ENCODE measurements around the gene CFAP74.
"Not testable (repeated sequence)": the region's sequence is repeated elsewhere in the genome, so short reads cannot be mapped to it uniquely, and the experiment has no call there.

CFAP74 gene

GRCh38 chr1:1946540-1946939 is 57.0 kb downstream of the CFAP74 start:
- no peak for DNase-seq

- DNase-seq: no peak
Observed at GRCh38 chr1:1945782-1946393, 57.7 kb downstream of the CFAP74 start.

- peak; percentile 16 to 55 for DNase-seq
Observed at GRCh38 chr1:1943834-1944570, 59.6 kb downstream of the CFAP74 start.

- DNase-seq: no peak
Observed at GRCh38 chr1:1942753-1943656, 60.6 kb downstream of the CFAP74 start.

- no peak for DNase-seq
Observed at GRCh38 chr1:1941868-1942752, 61.5 kb downstream of the CFAP74 start.

GRCh38 chr1:1941211-1941841 is 62.3 kb downstream of the CFAP74 start:
- no peak for DNase-seq

GRCh38 chr1:1940123-1940425 is 63.5 kb downstream of the CFAP74 start:
- DNase-seq: no peak

- no peak for DNase-seq
Observed at GRCh38 chr1:1939296-1940122, 64.1 kb downstream of the CFAP74 start.

GRCh38 chr1:1938613-1939295 is 64.8 kb downstream of the CFAP74 start:
- DNase-seq: no peak

GRCh38 chr1:1938276-1938573 is 65.4 kb downstream of the CFAP74 start:
- no peak for DNase-seq

GRCh38 chr1:1937549-1938275 is 65.9 kb downstream of the CFAP74 start:
- DNase-seq: no peak

GRCh38 chr1:1937061-1937460 is 66.5 kb downstream of the CFAP74 start:
- DNase-seq: no peak

- DNase-seq: not testable (repeated sequence)
Observed at GRCh38 chr1:1934848-1935247, 68.7 kb downstream of the CFAP74 start.

- DNase-seq: no peak
Observed at GRCh38 chr1:1929639-1930545, 73.7 kb downstream of the CFAP74 start.

- DNase-seq: no peak
Observed at GRCh38 chr1:1929102-1929638, 74.4 kb downstream of the CFAP74 start.

- no peak for DNase-seq
Observed at GRCh38 chr1:1928231-1929101, 75.1 kb downstream of the CFAP74 start.

GRCh38 chr1:1927751-1928150 is 75.8 kb downstream of the CFAP74 start:
- DNase-seq: no peak
